HG03025 (cell line): ENCODE results near the gene IL18.
"Not testable (repeated sequence)": the region's sequence is repeated elsewhere in the genome, so short reads cannot be mapped to it uniquely, and the experiment has no call there.

Experiments used
- ATAC-seq: cut with Tn5 transposase; IDR thresholded peaks from one replicate; pipeline ENCODE4 v1.9.1; 2021; ENCODE audit warnings: mild to moderate bottlenecking, moderate library complexity; ENCODE audit not compliant: unreplicated experiment, low FRiP score

Gene IL18

DNA sequence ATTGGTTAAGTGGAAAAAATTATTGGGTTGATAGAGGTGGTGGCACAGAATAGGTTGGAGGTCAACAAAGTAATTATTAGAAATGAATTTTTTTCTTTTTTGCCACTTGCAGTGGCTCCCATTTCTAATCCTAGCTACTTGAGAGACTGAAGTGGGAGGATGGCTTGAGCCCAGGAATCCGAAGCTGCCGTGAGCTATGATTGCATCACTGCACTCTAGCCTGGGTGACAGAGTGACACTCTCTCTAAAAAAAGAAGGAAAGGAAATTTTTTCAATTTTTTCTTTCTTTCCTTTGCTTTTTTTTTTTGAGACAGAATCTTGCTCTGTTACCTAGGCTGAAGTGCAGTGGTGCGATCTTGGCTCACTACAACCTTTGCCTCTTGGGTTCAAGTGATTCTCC lies 9.3 kb upstream of the IL18 start:
- no peak for ATAC-seq

DNA sequence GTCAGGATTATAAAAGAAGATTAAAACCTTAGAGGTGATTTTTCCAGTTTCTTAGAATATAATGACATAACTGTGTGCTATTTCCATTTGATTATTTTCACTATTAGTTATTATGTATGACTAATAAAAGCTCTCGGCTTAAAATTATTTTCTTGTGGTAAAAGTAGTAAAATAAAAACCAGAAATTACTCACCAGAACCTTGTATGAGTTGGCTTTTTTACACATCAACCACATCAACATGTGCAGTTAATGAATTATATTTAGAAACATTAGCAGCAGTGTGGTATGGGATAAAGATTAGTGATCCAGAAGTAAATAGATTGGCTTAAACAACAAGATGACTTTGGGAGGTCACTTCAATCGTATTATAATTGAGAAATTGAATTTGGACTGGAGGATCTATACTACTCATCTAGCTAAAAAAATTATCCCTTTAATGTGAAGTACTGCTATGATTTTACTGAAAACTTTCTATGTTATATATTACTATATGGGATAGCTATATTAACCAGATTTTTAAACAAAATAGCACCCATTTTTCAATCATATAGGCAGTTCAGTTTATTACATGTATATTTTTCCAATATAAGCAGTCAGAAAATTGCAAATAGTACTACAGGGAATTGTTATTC lies 8.6 kb upstream of the IL18 start:
- ATAC-seq, result no peak

DNA sequence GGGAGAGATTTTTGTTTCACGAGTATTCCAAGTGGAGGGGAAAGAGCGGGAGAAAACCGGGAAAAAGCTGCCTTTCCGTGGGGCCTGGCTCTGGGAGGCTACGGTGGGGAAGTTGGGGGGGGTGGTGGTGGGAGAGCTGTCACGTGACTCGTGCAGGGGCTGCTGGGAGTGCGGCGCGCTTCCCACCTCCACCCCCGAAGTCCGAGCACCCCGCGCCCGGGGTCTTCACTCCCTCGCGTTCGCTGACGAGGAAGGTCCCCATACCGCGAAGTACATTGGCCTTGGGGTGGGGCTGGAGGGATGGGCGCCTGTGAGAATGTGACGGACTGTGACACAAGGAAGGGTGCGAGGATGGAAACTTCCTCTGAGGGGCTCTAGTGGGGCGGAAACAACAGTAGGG lies 3.3 kb upstream of the IL18 start, which contains the start of gene TEX12:
TEX12 (plus strand) TSS at position 228 of the 400 bp plus-strand sequence. CDS start 1,897 bp downstream, outside the sequence.
- ATAC-seq, result no peak

DNA sequence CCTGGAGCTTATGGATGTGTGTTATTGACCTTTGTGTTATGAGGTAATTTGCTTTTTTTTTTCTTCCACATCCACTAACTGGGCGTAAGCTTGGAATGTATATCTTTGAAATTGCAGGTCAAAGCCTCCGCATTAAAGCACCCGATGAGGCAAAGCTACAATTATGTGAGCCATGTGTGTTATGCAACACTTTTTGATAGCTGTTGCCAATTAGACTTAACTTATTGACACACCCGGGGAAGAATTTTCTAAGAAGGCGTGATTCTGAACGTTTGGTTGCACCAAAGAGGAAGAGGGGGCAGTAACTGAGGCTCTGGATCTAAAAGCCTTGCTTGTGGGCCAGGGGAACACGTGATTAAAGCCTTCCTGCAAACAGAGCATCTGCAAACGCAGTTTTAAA lies 2.7 kb upstream of the IL18 start:
- ATAC-seq, result no peak

DNA sequence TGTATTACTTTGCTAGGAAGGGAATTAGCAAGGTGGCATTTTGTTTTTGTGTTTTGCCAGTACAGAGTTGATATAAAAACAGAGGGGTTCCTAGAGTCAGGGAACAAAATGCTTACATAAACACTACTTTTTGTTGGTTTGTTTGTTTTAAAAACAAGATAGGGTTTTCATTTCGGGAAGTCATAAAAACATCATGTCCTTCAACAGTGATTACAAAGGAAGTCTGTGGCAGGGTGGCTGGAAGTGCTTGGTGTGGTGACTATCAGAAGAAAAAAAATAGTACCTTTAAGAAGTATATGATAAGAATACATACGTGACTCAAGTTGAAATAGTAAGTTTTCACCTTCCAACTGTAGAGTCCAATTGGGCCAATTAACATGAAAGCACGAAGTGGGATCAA lies 1.2 kb upstream of the IL18 start:
- ATAC-seq, result no peak

DNA sequence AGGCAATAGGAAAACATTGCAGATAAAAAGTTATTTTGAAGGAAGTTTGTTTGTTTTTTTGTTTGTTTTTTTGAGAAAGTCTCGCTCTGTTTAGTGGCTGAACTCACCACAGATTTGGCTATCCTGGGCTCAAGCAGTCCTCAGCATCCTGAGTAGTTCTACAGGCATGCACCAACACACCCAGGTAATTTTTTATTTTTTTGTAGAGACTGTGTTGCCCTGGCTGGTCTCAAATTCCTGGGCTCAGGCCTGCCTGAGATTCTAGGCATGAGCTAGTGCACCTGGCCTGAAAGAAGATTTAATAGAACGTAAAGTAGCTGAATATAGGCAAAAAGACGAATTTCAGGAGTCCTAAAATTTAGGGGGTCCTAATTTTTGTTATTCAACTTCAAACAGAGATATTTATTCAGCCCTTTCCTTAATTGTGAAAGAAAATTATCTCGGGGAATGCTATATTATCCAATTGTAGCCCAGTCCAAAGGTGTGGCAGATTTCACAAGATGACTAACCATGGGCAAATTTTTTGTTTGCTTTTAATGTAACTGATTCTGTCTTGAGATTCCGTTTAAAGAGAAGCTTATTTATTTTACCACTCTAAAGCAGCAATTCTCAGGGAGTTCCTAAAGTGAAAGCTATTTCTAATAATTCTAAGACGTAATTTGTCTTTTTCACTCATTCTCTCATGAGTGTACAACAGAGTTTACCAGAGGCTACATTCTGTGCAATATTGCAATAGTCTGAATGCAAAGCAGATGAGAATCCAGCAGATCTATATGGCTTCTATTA lies 940 bp downstream of the IL18 start:
- ATAC-seq, result no peak

DNA sequence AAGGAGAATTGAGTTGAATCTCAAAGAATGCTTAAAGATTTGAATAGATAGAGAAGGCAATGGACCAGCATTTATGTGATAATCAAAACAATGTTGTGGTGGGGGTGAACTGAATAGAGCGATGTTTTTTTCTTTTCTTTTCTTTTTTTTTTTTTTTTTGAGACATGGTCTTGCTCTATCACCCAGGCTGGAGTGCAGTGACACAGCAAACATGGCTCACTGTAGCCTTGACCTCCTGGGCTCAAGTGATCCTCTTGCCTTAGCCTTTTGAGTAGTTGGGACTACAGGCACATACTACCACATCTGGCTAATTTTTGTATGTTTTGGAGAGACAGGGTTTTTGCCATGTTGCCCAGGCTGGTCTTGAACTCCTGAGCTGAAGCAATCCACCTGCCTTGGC lies 1.7 kb downstream of the IL18 start:
- ATAC-seq, result not testable (repeated sequence)

DNA sequence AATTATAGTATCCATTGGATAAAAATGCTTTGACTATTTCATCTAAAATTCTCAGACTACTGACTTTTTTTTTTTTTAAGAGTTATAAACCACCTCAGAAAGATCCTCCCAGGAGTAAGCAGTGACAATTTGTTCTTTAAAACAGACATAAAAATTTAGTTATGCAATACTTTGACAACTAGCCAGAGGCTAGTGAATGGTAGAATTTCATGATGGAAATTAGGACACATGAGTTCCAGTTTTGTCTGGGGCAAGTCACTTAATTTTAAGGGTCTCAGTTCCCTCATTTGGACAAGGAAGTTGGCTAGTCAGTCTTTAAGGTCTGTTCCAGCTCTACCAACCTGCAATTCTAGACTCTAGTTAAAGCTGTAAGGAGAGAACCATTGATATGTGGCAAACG lies 2.9 kb downstream of the IL18 start:
- no peak for ATAC-seq

DNA sequence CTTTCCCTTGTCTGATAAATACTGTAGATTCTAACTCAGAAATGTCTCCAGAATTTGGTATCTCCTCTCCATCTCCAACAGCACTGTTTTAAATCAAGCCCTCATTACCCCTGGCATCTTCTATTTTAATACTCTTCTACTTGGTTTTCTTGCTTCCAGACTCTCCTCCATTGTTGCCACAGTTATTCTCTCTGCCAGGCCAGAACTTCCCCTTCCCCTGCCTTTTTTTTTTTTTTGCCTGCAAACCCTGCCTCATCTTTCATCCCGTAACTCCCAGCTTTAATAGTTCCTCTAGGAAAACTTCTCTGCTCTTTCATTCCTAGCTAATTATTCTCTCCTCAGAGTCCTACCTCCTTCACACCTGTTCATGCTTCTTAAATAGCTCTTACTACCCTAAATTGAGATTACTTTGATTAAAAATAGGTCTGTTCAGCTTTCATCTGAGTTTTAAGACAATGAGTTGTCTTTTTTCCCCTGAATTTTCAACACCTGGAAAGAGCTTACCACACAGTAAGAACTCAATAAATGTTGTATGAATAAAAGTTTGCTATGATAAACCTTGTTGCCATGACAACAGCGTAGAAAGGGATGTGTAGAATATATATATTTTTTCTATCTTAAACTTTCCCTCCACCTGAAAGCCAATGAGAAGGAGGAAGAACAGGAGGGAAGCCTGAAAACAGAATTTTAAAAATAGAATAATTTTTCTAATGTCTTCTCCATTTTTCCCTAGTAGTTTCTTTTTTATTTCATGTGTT lies 3.6 kb downstream of the IL18 start:
- no peak for ATAC-seq

DNA sequence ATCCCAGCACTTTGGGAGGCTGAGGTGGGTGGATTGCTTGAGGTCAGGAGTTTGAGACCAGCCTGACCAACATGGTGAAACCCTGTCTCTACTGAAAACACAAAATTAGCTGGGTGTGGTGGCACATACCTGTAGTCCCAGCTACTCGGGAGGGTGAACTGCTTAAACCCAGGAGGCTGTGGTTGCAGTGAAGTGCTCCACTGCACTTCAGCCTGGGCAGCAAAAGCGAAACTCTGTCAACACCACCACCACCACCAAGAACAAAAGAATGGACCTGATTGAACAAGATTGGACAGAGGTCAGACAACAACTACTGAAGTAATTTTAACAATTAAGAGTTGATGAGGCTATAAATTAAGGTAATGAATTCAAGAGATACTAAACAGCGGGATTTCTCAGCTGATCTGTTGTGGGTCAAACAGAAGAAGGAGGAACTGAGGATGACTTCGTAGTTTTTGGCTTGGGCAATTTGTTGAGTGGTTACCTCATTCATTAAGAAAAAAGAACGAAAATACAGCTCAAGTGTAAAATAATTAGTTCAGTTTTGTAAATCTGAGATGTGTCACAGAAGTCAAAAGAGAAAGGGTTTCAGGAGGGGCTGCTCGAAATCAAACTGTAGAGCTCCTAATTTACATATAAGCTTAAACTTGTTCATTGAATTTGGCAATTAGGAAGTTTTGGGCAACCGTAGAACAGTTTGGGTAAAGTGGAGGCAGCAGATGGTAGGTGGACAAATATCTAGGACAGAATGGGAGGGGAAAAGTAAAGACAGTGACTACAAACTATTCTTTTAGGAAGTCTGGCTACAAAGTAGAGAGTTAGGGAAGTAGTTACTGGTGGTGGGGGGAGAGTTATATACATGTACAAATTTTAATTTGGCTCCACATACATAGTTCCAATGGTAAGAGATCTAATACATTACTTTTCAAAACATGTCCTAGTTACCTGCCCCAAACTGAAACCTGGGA lies 4.5 kb downstream of the IL18 start:
- ATAC-seq, result no peak

DNA sequence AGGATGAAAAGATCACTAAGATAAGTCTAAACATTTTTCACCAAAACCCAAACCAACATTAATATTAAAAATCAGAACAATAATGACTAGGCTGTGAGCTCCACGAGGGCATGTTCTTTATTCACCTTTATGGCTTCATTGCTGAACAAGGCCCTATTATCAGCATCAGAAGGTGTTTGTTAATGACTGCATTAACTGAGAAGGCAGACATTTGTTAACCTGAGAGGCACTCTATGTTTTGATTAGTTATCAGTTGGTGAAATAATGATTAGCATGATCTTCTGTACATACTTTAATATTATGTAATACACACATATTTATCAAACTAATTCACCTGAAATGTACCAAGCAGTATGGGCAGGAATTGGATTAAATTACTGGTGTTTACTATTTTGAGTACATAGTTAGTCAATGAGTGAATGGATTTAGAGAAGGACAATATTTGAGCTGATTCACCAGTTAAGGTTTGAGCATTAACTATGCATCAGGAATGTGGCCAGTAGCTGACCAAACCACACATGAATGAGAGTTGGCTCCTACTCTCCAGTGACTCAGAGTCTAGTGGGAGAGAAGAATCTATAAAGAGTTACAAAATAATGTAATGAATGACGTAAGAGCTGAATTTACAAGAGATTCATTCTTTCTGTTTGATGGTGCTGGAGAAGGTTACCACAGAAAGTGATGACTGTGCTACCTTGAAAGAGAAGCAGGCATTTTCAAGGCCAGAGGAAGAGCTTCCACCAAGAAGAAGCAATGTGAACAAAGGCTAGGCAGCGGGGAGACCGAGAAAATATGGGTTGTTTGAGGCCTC lies 6.7 kb downstream of the IL18 start:
- ATAC-seq, result no peak

DNA sequence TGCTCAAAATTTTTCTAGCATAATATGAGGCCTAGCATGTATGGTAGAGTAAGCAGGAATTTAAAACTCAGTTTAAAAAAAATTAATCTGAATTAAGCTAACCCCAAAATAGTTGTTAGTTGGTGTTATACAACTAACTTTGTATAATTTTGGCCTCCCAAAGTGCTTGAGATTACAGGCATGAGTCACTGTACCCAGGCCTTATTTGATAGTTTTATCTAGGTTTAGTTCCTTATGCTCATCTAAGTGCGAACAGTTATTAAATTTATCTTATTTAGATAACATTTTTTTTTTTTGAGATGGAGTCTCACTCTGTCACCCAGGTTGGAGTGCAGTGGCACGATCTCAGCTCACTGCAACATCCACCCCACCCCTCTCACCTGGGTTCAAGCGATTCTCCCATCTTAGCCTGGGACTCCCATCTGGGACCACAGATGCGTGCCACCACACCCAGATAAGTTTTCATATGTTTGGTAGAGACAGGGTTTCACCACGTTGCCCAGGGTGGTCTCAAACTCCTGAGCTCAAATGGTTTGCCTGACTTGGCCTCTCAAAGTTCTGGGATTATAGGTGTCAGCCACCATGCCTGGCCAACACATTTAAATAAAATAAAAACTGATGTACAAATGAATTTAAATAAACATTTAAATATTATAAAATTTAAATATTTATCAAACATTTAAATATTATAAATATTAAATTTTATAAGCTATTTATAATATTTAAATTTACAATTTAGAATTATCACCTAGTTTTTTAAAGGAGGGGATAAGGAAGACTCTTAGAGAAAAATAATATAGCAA lies 7.5 kb downstream of the IL18 start:
- ATAC-seq, result no peak

DNA sequence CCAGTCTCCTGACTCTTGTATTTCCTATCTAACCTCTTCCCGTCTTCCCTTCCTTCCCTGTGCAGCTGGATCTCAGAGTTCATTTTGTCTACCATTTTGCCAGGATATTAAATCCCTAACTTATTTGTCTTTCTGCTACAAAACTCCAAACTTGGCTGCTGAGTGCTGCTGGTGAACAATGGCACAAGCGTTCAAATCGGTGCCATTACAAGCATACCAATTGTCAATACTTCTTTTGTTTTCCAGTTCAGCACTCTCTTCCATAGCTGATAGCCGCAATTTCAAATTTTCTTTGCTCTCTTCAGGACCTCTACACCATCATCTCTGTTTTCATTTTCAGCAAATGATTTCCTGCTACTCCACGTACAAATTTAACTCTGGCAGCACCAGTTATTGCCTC lies 13.4 kb downstream of the IL18 start:
- ATAC-seq, result no peak

DNA sequence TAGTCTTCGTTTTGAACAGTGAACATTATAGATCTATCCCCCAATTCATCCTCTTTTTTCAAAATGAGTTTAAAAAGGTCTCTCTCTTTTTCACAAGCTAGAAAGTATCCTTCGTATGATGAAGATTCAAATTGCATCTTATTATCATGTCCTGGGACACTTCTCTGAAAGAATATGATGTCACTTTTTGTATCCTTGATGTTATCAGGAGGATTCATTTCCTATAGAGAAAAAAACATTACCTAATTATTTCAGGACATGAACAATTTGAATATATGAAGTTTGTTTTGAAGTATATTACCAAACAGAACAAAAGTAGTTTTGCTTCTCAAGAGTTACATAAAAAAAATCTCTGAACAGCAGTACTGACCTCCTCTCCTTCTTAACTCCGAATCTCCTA lies 20.3 kb downstream of the IL18 start:
- no peak for ATAC-seq

DNA sequence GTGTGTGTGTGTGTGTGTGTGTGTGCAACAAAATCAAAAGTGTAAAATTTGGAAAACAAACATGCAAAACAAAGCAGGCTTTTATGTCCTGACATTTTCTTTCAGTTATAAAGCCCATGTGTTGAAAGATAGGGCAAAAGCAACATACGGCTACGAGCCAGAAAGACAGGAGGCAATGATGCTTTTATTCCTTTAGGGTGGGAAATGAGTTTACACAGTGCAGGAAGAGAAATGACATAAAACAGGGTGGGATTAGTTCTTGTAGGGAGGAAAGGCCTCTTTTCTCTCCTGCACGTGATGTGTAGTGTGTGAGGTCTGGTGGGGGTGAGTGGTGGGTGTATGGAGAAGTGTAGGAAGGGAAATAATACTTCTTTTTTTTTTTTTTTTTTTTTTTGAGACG lies 29.4 kb downstream of the IL18 start:
- no peak for ATAC-seq

DNA sequence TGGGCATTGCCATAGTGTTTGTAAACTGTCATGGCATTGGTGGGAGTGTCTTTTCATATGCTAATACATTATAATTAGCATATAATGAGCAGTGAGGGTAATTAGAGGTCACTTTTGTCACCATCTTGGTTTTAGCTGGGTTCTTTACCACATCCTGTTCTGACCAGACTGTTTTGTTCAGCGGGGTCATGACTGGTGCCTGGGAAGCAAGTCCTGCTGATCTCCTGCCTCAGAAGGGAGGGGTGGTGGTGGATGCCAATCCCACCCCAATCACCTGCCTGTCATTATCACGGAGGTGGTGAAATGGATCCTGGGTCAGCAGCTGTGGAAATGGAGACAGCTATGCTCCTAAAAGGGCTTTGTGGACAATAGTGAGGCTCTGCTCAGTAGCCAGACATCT lies 31.2 kb downstream of the IL18 start:
- no peak for ATAC-seq

DNA sequence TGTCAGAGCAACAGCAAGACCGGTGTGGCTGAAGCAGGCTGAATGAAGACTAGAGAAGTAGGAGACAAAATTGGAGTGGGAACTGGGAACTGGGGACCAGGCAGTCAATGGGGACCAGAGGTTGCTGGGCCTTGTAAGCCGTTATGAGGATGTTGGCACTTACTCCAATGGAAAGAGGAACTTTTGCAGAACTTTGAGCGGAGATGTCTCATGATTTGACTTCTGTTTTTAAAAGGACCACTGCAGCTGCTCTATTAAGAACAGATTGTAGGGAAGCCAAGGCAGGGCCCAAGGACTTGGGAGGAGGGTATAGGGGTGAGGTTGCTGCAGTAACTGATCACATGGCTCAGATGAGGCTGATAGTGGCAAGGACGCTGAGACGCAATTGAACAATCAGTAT lies 34.2 kb downstream of the IL18 start:
- ATAC-seq, result no peak

DNA sequence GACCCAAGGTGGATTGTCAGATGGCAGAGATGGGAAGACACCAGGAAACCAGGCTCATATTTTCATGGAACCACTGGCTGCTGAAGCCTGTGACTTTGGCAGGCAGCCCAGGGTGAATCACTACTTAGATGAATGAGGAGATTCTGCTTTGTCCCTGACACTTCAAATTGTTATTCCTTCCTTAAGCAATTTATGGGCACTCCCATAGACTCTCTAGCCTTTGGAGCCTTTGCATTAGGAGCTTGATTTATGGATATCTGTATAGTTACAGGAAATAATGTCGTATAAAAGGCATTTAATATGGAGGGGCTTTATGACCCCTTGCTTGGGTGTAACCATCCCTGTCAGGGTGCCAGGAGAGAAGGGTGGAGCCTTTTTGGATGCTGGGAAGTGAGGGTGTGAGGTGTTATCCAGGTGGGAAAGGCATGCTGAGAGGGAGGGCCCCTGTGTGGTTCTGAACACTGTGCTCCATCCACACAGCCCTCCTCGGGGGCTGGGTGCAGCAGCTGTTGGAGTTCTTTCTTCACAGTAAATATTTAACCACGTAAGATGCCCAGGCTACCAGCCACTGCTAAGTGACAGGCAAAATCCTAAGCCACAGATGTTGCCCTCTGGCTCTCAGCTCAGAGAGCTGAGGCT lies 35.3 kb downstream of the IL18 start:
- no peak for ATAC-seq
